GM21367 (cell line): Measurements from ENCODE around the gene ZRANB1.

Experiments
- ATAC-seq: cut with Tn5 transposase; IDR thresholded peaks from one replicate; pipeline ENCODE4 v1.9.1; 2021; ENCODE audit not compliant: unreplicated experiment

ZRANB1 gene

GRCh38 chr10:124993345-124993708 is 51.4 kb downstream of the ZRANB1 start:
- no peak for ATAC-seq

DNA sequence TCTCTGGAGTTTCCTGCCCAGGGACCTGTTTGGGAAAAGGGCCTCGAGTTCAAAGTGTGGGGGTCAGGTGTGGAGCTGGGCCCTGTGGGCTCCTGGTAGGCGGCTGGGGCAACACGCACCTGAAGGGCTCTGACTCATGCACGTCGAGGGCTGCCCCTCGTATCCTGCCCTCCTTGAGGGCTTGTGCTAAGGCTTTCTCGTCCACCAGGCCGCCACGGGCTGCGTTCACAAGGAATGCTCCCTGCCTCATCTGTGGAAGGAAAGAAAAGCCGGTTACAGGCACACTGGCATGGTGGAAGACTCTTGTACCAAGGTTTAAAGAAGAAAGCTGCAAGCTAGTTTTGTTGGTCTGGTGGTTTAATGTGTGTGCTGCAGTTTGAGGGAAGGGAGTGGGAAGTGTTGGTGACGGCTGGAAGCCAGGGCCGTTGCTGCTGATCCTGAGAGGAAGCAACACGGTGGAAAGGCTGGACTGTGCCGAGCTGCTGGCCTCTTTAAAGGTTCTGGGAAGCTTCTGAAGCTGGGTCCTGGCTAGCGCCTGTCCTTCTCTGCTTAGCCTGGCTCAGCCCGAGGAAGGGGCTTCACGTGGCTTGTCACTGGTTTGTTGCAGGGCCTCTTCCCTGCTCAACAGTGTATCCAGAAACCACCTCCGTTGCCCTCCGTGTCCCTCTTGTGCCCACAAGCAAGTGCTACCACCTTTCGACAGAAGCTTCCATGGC is 52.0 kb downstream of the ZRANB1 start:
- no peak for ATAC-seq

DNA sequence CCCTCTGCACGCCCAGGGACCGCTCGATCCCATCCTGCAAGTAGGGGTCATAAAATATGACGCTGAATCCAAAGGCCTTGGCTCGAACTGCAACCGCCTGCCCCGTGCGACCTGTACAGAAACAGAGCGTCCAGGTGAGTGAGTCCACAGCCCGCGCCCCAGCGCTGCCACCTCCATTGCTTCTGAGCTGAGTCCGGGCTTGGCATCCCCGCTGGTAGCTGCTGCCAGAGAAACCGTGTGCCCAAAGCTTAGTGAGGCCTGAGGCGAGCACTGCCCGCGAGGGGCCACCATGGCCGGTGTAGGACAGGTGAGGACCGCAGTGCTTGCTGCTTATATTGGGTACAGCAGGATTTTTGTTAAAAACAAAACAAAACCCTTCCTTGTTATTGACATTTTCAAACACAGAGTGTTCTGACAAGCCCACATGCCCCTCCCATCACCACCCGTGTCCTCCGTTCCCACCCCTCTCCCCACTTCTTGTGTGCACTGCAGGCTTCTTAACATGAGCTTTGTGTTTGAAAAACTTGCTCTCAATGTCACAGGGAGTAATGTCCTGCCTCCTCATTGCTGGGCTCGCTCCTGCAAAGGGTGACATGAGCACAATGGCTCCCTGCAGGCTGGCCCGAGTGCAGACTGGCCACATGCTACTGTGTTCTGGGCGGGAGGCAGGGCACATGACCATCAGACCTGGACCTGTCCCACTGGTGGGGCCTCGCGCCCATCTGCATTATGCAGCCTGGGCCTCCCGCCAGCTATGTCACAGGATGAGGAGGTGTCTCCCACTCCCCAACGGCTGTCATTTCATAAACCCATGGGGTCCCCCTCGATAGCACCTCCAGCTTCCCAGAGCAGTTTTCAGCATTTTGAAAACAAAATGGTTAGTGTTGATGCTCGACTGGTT is 52.9 kb downstream of the ZRANB1 start:
- ATAC-seq: no peak

- ATAC-seq: no peak
These were observed 53.7 kb downstream of the ZRANB1 start for GRCh38 chr10:124995605-124996004.

- ATAC-seq: no peak
These were observed 54.4 kb downstream of the ZRANB1 start for GRCh38 chr10:124996127-124996853.

GRCh38 chr10:124996854-124997215 is 54.9 kb downstream of the ZRANB1 start:
- ATAC-seq: no peak

DNA sequence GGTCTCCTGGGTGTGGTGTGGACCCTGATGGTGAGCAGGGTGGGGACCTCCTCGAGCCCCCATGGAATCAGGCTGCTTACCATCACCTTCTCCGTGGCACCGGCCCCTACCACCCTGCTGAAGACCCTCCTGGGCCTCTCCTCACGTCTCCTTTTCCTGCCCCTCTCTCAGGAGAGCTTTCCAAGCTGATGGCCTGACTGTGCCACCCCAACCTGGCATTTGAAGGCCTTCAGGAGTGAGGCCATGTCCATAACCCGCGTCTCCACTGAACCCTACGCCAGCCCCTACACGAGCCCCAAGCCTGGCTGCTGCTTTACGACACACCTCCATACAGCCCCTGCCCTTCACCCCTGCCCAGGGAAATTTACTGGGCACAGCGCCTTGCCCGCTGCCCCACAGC is 55.4 kb downstream of the ZRANB1 start:
- ATAC-seq: no peak

DNA sequence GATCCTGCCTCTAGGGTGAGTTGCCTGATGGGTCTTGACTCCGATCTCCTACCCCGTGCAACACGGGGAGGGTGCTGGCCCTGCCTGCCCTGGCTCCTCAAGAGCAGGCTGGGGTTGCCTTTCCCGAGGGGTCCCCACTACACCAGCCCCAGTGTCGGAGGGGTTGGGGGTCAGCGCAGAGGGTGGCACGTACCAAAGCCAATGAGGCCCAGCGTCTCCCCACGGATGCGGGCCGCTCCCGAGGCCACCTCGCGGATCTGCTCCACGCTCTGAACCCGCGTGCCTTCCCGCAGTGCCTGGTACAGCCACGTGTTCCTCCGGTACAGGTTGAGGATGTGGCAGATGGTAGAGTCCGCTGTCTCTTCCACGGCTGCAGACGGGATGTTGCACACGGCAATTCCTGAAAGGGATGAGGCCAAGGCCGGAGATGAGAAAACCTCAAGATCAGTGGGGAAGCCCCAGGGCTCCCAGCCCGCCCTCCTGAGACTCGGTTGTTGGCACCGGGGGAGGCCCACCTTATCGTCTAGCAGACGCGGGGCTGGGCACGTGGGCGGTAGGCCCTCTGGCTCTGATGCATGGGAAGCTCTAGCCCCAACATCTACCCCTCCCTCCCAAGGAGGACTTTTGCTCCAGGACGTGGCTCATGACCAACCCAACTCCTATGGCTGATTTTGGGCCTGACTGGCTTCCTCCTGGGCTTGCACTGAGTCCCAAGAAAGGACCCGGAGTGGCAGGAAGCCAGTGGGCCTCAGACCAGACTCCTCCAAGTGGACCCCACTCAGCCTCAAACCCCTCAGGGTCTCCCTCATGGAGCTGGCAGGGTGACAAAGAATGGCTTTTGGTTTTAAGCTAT is 56.1 kb downstream of the ZRANB1 start:
- ATAC-seq: no peak

DNA sequence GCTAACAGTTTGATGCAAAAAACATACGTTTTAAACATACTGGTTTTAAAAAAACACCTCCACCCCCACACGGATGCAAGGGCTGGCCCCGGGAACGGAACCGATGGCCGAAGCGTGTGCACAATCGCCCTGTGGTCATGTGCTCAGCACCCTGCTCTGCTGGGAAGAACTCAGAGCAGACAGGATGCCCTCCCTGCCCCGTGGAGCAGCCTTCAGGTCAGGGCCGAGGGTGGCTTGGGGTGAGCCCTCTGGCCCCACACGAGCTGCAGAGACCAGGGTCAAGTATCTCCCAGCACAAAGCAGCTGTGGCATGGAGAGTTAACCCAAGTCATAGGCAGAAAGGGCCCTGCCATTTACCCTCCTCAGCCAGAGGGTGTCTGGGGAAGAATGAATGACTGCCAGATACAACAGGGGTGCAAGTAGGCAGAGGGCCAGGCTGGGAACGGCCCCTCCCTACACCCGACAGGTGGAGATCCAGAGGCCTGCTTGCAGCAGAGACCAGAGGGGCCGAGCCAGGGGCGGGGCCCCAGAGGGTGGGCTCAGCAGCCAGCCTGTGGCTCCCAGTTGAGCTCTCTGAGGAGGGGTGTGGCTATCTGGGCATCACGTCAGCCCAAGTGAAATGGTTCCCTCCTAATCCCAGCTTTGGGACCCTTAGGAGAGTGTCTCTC is 56.8 kb downstream of the ZRANB1 start:
- ATAC-seq: no peak

- ATAC-seq: no peak
These were observed 57.8 kb downstream of the ZRANB1 start for GRCh38 chr10:124999433-125000365.

- ATAC-seq: no peak
These were observed 58.7 kb downstream of the ZRANB1 start for GRCh38 chr10:125000366-125001312.

DNA sequence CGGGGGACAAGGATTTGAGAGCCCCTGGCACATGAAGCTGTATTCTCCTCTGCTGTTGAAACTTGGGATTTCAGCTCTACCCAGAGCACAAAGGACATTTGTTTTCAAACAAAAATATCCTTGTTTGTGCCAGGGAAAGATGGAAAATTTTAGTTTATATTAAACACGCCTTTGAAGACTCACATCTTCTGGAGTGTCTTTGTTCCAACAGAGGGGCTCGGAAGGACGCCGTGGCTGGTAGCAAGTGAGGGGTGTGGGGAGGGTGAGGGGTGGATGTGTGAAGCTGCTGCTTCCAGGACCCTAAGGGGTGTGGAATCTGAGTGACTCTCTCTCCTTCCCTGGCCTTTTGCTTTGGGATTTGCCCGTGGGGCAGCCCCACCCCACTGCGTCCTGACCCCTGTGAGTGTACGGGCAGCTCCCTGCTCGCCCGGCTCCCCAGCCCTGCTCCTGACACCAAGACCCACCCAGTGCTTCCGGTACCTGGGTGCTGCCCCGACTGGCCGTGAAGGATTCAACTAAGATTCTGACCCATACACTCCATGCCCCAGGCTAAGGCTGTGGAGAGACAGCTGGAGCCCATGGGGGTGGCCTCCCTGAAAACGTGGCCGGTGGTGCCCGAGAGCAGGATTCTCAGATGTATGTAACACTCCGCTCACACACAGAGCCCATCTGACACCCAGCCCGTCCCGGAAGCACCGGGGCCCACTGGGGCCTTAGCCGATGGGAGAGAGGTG is 59.6 kb downstream of the ZRANB1 start:
- ATAC-seq: no peak

- no peak for ATAC-seq
These were observed 60.1 kb downstream of the ZRANB1 start for GRCh38 chr10:125002047-125002422.

- no peak for ATAC-seq
These were observed 60.7 kb downstream of the ZRANB1 start for GRCh38 chr10:125002423-125003145.

DNA sequence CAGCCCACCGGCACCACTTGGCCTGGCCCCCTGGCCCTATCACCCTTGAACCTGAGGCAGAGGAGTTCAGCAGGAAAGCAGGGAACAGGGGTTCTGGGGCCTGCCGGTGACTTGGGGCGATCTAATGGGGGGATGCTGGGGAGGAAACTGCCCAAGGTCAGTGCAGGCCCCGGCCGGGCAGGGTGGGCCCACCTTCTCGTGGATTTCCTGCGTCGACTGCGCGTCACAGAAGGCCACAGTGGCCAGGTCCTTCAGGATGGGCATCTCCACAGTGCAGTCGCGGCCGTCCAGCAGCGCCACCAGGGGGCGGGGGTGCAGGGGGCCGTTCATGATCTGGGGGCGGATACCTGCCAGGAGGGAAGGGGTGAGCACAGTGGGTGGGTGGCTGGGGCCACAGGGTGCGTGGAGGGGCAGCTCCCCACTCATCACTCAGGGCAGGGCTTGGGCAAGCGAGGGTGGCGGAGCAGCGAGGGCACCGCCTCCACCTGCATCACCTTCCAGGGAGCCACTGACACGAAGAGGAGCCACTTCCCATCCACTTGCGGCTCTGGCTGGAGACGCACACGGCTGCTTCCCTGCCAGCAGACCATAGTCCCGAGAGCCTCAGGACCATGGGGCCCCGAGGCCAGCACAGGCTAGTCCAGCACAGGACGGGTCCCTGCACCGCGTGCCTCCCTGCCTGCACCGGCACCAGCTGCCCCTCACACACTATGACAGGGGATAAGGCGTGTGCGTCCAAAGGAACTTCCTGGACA is 61.4 kb downstream of the ZRANB1 start:
- no peak for ATAC-seq

- ATAC-seq: no peak
These were observed 62.1 kb downstream of the ZRANB1 start for GRCh38 chr10:125003901-125004467.
